Heart left ventricle (tissue), 16 donors: ENCODE results near the gene ZNF536. TPM values are rescaled to one million over a fixed set of nuclear protein-coding genes. Genes with fewer than 3 reads are reported as not detected.

Source experiments
- ATAC-seq, 4 donors: fragments of 200-7000 bp; cut with Tn5 transposase; one replicate each; pipeline ENCODE4 v1.9.1; 2020 to 2022; ENCODE audit warnings: moderate library complexity in 4 of 4, mild to moderate bottlenecking in 3 of 4, moderate number of reproducible peaks in 1 of 4
- DNase-seq, 5 donors: peaks; one replicate each; pipeline ENCODE4 v3.0.0-alpha.2; 2020
- H3K27ac ChIP-seq, 12 donors: fragments of 200-600 bp; sonication (generic) in 4 of 12; one replicate each; pipeline versions ENCODE4 v1.5.0 to v1.8.0; 2016 to 2022; ENCODE audit warnings: mild to moderate bottlenecking in 2 of 12
- H3K27me3 ChIP-seq, 9 donors: fragments of 200-600 bp; sonication (generic) in 2 of 9; one replicate each; pipeline versions ENCODE4 v1.5.1 to v1.8.0; 2016 to 2022; ENCODE audit warnings: mild to moderate bottlenecking in 3 of 9
- H3K36me3 ChIP-seq, 9 donors: fragments of 200-600 bp; sonication (generic) in 2 of 9; one replicate each; pipeline versions ENCODE4 v1.5.0 to v1.8.0; 2018 to 2022; ENCODE audit warnings: mild to moderate bottlenecking in 2 of 9
- H3K4me1 ChIP-seq, 12 donors: fragments of 200-600 bp; sonication (generic) in 4 of 12; one replicate each; pipeline versions ENCODE4 v1.5.0 to v1.8.0; 2016 to 2022; ENCODE audit warnings: mild to moderate bottlenecking in 3 of 12
- H3K4me3 ChIP-seq, 12 donors: fragments of 200-600 bp; sonication (generic) in 4 of 12; one replicate each; pipeline versions ENCODE4 v1.5.0 to v1.8.0; 2017 to 2022; ENCODE audit warnings: mild to moderate bottlenecking in 9 of 12, moderate library complexity in 4 of 12
- H3K9me3 ChIP-seq, 12 donors: fragments of 200-600 bp; sonication (generic) in 4 of 12; one replicate each; pipeline versions ENCODE4 v1.5.0 to v1.8.0; 2016 to 2022; ENCODE audit warnings: mild to moderate bottlenecking in 1 of 12
- POLR2A ChIP-seq, 2 donors: fragments of 450-650 bp; IDR thresholded peaks; one replicate each; pipeline ENCODE4 v1.6.1; 2017; ENCODE audit warnings: antibody characterized with exemption in 2 of 2, mild to moderate bottlenecking in 2 of 2, moderate library complexity in 2 of 2
- WGBS, 4 donors: extraction: QIAGEN DNeasy Blood & Tissue Kit in 2 of 4; methylation state at CpG; one replicate each; pipeline versions ENCODE4 v1.1.5 to v1.1.7; 2013 to 2018; 5-methylcytosine and 5-hydroxymethylcytosine counted together
- intact Hi-C, 10 donors: fragments of 100-400 bp; cut with DNase I; formaldehyde crosslinking; loops; one replicate each; pipeline versions ENCODE4 v1.11.1 to v1.14.2; 2022
- polyA plus RNA-seq, 2 donors: library from polyadenylated mRNA; stranded (reverse); fragments of 200-250 nt; gene quantifications; one replicate each; pipeline ENCODE4 v1.2.3, GENCODE V29; 2013
- total RNA-seq, 9 donors: library from RNA; depleted of rRNA in 2 of 9; stranded (reverse); fragments of >200 nt in 2 of 9; fragmentation: NEBNext Ultra II Directional in 3 of 9; extraction: Animal tissue kit (Norgen Biotek cat#: 25700) in 3 of 9; gene quantifications; one replicate each; pipeline versions ENCODE4 v1.1.0 to v1.2.4, GENCODE V29; 2016 to 2023
- TF ChIP-seq, protein P1 (sequence below), 12 donors: fragments of 200-600 bp; sonication (generic) in 4 of 12; IDR thresholded peaks; one replicate each; pipeline versions ENCODE4 v1.5.0 to v1.8.0; 2018 to 2022; ENCODE audit warnings: antibody characterized with exemption in 12 of 12, mild to moderate bottlenecking in 5 of 12
- donor health status: ischemic (EF 13 %, LVEDD 7.1; RV severe dilation, severe dysfunction).
- donor health status: healthy with polysubstance abuse.
- donor health status: DM: no; HTN: yes; CAD: no.
- donor health status: DM: no; HTN: no; CAD: no.
- donor health status: ischemic (EF 25% LVEDD 6.9; RV normal size, moderate dysfunction).
- donor health status: ischemic (EF 25% LVEDD 5.7; RV mildly dilated, moderate dysfunction).
- donor health status: healthy.
- donor health status: DM: yes; HTN: yes; CAD: no.
- donor health status: ischemic (EF 35%, LVEDD 5.7; RV mildly dilated, moderate dysfunction).
- donor health status: nonischemic (EF 11% LVEDD 7.7; RV severe dilation, severe dysfunction).
- donor health status: DM: yes; HTN: yes; CAD: no.
- donor health status: PGD.
- donor health status: ischemic (EF 29% LVEDD 5.4; RV normal size, mild dysfunction).
- donor health status: nonischemic (EF 23%, LVEDD 6.1; RV moderate dilation, normal function).

Gene ZNF536
- total and polyA plus RNA-seq, 11 donors: 0.17 to 10.1 (median 2.0) TPM

DNA sequence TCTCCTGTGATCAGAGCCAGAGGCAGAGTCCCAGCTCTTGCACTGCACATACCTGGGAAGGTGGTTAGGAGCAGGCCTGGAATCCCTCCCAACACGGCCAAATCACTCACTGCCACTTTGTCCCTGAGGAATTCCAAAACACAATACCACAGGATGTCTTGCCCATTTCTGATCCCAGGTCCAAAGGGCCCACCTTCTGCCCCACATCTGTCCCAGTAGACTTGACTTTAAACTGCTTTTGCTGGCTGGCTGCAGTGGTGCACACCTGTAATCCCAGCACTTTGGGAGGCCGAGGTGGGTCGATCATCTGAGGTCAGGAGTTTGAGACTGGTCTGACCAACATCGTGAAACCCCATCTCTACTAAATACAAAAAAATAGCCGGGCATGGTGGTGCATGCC is 18.9 kb downstream of the ZNF536 start:
- Histone ChIP-seq H3K36me3 (no peaks in the 10 kb centered on the region), H3K27me3 (peaks cover 0 to 29% (median 3%) of the 10 kb centered on the region in 9 donors), H3K4me3 (no peak overlapping the region), H3K27ac (no peak overlapping the region), H3K9me3 (no peaks in the 10 kb centered on the region), H3K4me1 (peaks cover 0 to 15% (median 3%) of the 10 kb centered on the region in 12 donors)
- intact Hi-C loops: no loop called here
- ATAC-seq (no peak), DNase-seq (no peak)
- TF ChIP-seq POLR2A (IDR thresholded peaks at IDR 0.05): no peak
- TF ChIP-seq, protein P1, sequence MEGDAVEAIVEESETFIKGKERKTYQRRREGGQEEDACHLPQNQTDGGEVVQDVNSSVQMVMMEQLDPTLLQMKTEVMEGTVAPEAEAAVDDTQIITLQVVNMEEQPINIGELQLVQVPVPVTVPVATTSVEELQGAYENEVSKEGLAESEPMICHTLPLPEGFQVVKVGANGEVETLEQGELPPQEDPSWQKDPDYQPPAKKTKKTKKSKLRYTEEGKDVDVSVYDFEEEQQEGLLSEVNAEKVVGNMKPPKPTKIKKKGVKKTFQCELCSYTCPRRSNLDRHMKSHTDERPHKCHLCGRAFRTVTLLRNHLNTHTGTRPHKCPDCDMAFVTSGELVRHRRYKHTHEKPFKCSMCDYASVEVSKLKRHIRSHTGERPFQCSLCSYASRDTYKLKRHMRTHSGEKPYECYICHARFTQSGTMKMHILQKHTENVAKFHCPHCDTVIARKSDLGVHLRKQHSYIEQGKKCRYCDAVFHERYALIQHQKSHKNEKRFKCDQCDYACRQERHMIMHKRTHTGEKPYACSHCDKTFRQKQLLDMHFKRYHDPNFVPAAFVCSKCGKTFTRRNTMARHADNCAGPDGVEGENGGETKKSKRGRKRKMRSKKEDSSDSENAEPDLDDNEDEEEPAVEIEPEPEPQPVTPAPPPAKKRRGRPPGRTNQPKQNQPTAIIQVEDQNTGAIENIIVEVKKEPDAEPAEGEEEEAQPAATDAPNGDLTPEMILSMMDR (IDR thresholded peaks at IDR 0.05): no peak
- 62 to 89% (median 83%) methylated on average over 5 of the region's 5 CpGs for WGBS, 4 donors

DNA sequence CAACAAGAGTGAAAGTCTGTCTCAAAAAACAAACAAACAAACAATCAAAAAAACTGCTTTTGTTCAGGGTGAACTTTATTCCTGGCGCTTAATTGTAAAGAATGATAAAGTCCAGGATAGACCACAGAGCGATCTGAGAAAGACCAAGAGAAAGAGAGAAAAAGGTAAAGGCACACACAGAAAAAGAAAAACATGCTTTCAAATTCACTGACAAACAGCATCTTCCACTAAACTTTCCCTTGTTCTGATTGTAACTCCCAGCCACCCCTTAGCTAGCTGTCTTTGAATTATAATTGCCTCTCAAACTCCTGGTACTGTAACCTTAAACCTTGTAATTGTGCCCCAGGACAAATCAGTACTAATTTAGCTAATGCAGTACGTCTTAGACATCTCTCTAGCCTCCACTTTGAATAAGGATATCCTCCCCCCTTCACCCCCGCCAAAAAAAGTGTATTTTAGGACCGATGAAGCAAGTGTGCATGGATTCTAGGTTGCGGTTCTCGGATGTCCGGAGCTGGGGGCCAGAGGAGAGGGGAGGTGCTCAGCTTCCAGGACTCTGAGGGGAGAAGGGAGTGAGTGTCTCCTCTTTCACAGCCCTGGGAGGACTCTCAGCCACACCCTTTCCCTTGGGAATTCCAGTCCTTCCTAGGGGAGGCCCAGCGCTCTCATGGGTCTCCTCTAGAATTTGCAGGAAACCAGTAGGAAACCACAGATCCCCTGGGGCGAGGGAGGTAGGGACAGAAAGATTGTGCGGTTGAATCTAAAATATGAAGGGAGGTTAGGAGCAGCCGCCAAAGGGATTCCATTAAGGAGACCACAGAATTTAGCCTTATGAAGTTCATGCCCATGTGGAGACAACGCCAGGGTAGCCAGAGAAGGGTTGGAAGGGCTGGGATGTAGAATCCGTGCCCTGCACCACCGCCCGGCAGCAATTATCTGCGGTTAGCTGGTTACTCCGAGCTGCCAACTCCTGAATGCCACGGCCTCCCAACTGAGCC is 19.7 kb downstream of the ZNF536 start:
- ATAC-seq: no peak
- Histone ChIP-seq H3K36me3 (no peaks in the 10 kb centered on the region), H3K4me3 (no peak overlapping the region), H3K9me3 (no peaks in the 10 kb centered on the region), H3K27ac (no peak overlapping the region), H3K27me3 (peaks cover 0 to 26% (median 3%) of the 10 kb centered on the region in 9 donors), H3K4me1 (peaks cover 0 to 11% (median 3%) of the 10 kb centered on the region in 12 donors)
- intact Hi-C loops: no loop called here
- WGBS, 4 donors: 54 to 67% (median 60%) methylated on average over 19 of the region's 19 CpGs
- no peak for DNase-seq
- TF ChIP-seq, protein P1 (IDR thresholded peaks at IDR 0.05): no peak
- no peak for TF ChIP-seq POLR2A (IDR thresholded peaks at IDR 0.05)

DNA sequence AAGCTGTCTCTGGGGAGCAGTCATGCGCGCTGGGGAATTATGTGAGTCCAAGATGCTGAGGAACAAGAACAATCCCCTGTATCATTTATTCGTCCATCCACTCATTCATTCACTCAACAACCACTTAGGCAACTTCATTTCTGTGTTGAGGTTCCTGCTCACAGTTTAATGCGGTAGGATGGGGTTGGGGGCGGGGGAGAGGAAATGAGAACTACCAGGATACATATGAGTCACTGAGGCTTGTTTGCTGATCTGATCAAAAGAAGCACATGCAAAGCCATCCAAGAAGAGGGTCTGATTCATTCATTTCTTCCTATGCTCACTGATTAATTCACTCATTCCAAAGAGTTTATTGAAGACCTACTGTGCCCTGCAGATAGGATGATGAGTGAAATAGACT is 20.9 kb downstream of the ZNF536 start:
- peaks cover 0 to 26% (median 3%) of the 10 kb centered on the region in 9 donors for H3K27me3 ChIP-seq
- H3K4me1 ChIP-seq: no peaks in the 10 kb centered on the region
- intact Hi-C loops: no loop called here
- TF ChIP-seq POLR2A (IDR thresholded peaks at IDR 0.05): no peak
- TF ChIP-seq, protein P1 (IDR thresholded peaks at IDR 0.05): no peak
- ATAC-seq (no peak), DNase-seq (no peak)
- 76 to 82% (median 78%) methylated on average over 5 of the region's 5 CpGs for WGBS, 4 donors
- H3K4me3 ChIP-seq: no peak overlapping the region
- H3K36me3 ChIP-seq: no peaks in the 10 kb centered on the region
- H3K9me3 ChIP-seq: no peaks in the 10 kb centered on the region
- H3K27ac ChIP-seq: no peak overlapping the region

DNA sequence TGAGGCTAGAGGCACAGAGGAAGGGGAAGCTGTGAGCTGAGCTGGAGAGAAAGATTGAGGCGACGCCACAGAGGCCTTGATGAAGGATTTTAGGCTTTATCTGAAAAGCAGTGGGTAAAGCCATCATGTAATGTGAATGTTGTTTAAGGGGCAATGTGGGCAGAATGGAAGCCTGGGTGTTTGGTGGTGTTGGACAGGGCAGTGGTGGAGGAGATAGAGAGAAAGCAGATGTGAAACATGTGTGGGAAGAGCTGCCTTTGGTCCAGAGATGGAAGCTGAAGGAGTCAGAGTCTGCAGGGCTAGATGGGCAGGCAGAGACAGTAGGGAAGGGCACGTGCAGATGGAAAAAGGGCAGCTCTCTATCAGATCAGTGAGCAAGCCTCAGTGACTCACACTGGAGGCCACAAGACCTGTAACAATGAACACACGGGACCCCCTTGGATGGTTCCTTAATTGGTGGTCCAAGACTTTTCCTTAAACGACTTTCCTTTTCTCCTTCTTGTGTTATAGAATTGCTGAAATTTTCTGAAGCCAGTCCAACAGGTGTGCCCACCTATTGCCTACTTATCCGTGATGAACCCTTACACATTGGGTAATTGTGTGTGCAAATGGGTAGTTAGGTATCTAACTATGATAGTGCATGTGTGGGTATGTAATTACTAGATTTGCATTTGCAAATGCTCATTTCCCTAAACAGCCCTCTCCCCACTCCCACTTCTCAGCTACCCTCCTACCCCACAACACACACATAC is 21.7 kb downstream of the ZNF536 start:
- H3K27me3 ChIP-seq: peaks cover 0 to 22% (median 3%) of the 10 kb centered on the region in 9 donors

More for the DNA sequence above, 21.7 kb downstream of the ZNF536 start:
- ATAC-seq (no peak), DNase-seq (no peak)
- WGBS, 4 donors: 79 to 82% (median 80%) methylated on average over 6 of the region's 6 CpGs
- no peaks in the 10 kb centered on the region for H3K4me1 ChIP-seq
- no peak for TF ChIP-seq POLR2A (IDR thresholded peaks at IDR 0.05)
- H3K4me3 ChIP-seq: no peak overlapping the region
- H3K27ac ChIP-seq: no peak overlapping the region
- intact Hi-C loops: no loop called here
- no peaks in the 10 kb centered on the region for H3K9me3 ChIP-seq
- no peaks in the 10 kb centered on the region for H3K36me3 ChIP-seq
